Calu3 (cell line): ENCODE measurements around the gene SPOCK1. TPM values are rescaled to one million over a fixed set of nuclear protein-coding genes. Genes with fewer than 3 reads are reported as not detected.

ENCODE experiments used
- BruUV-seq: library from RNA; stranded (reverse); fragments of 400-500 nt; replicated peaks from 2 replicates; lab custom pipeline; 2021; lab: Mats Ljungman, UMichigan
- CTCF ChIA-PET: fragments of 300-600 bp; sonication (Branson Sonifier 250); formaldehyde crosslinking; loops from one replicate; lab custom pipeline; 2022; ENCODE audit warnings: antibody characterized with exemption; lab: Charles Lee
- DNase-seq: peaks from one replicate; pipeline ENCODE4 v3.0.0; 2022
- H3K27ac Mint-ChIP-seq: one replicate; pipeline ENCODE4 v1.8.0; 2022; ENCODE audit warnings: mixed read lengths; ENCODE audit not compliant: unreplicated experiment
- H3K27me3 Mint-ChIP-seq: one replicate; pipeline ENCODE4 v1.8.0; 2022; ENCODE audit warnings: mixed read lengths; ENCODE audit not compliant: unreplicated experiment
- H3K36me3 Mint-ChIP-seq: one replicate; pipeline ENCODE4 v1.8.0; 2022; ENCODE audit warnings: mild to moderate bottlenecking, moderate library complexity, mixed read lengths; ENCODE audit not compliant: insufficient read depth, unreplicated experiment
- H3K4me1 Mint-ChIP-seq: one replicate; pipeline ENCODE4 v1.8.0; 2022; ENCODE audit warnings: mild to moderate bottlenecking, low read depth, mixed read lengths; ENCODE audit not compliant: unreplicated experiment
- H3K4me3 Mint-ChIP-seq: one replicate; pipeline ENCODE4 v1.8.0; 2022; ENCODE audit warnings: mild to moderate bottlenecking, low read depth, moderate library complexity, mixed read lengths; ENCODE audit not compliant: unreplicated experiment
- H3K9me3 Mint-ChIP-seq: one replicate; pipeline ENCODE4 v1.8.0; 2022; ENCODE audit warnings: low read depth, mixed read lengths; ENCODE audit not compliant: unreplicated experiment
- CTCF ChIP-seq: fragments of 200-600 bp; IDR thresholded peaks from one replicate; pipeline ENCODE4 v1.8.0; 2022; ENCODE audit warnings: antibody characterized with exemption; ENCODE audit not compliant: unreplicated experiment
- intact Hi-C: fragments of 100-400 bp; cut with micrococcal nuclease; formaldehyde crosslinking; loops from one replicate; pipeline ENCODE4 v1.10.0; 2022; ENCODE audit not compliant: unreplicated experiment
- total RNA-seq: library from RNA; stranded (reverse); gene quantifications from 2 replicates; pipeline ENCODE4 v1.2.3, GENCODE V29; 2022

SPOCK1 gene
- total RNA-seq, 1 experiment from 2014 or later: 3.2 TPM

- no peaks in the 10 kb centered on the region for H3K36me3 Mint-ChIP-seq
- peaks cover 11% of the 10 kb centered on the region for H3K4me1 Mint-ChIP-seq
- intact Hi-C loops: loop anchor here (10.0 kb wide), 2 partner anchors 255 to 525 kb away; no protein-coding TSS in a partner anchor
- TF ChIP-seq CTCF: no peak
- no peak for DNase-seq
- H3K9me3 Mint-ChIP-seq: no peaks in the 10 kb centered on the region
- BruUV-seq: no TSS peak
- peaks cover 77% of the 10 kb centered on the region for H3K27me3 Mint-ChIP-seq
- CTCF ChIA-PET: interaction anchor here (1.5 kb wide), 1 partner anchor 16 kb away, joined by 3 read pairs; no protein-coding TSS in a partner anchor
- H3K27ac Mint-ChIP-seq: no peak overlapping the region
- H3K4me3 Mint-ChIP-seq: no peak overlapping the region
Observed at GRCh38 chr5:137329586-137330296, 169.4 kb downstream of the SPOCK1 start.

GRCh38 chr5:137328991-137329390 lies 170.1 kb downstream of the SPOCK1 start:
- Mint-ChIP-seq H3K36me3 (no peaks in the 10 kb centered on the region), H3K27me3 (peaks cover 77% of the 10 kb centered on the region), H3K27ac (no peak overlapping the region), H3K4me3 (no peak overlapping the region), H3K9me3 (no peaks in the 10 kb centered on the region), H3K4me1 (peaks cover 3% of the 10 kb centered on the region)
- BruUV-seq: no TSS peak
- no peak for DNase-seq
- no peak for TF ChIP-seq CTCF
- intact Hi-C loops: loop anchor here (10.0 kb wide), 2 partner anchors 254 to 524 kb away; no protein-coding TSS in a partner anchor
- CTCF ChIA-PET: interaction anchor here (1.5 kb wide), 1 partner anchor 15 kb away, joined by 3 read pairs; no protein-coding TSS in a partner anchor

- peaks cover 77% of the 10 kb centered on the region for H3K27me3 Mint-ChIP-seq
- H3K4me1 Mint-ChIP-seq: no peaks in the 10 kb centered on the region
- H3K36me3 Mint-ChIP-seq: no peaks in the 10 kb centered on the region
- CTCF ChIA-PET: interaction anchor here (1.0 kb wide), 1 partner anchor 12 kb away, joined by 3 read pairs; no protein-coding TSS in a partner anchor
- no peak overlapping the region for H3K4me3 Mint-ChIP-seq
- BruUV-seq: no TSS peak
- no peaks in the 10 kb centered on the region for H3K9me3 Mint-ChIP-seq
- H3K27ac Mint-ChIP-seq: no peak overlapping the region
- TF ChIP-seq CTCF: no peak
- no peak for DNase-seq
- intact Hi-C loops: loop anchor here (10.0 kb wide), 2 partner anchors 254 to 524 kb away; no protein-coding TSS in a partner anchor
Observed at GRCh38 chr5:137328463-137328862, 170.7 kb downstream of the SPOCK1 start.

- peaks cover 61% of the 10 kb centered on the region for H3K27me3 Mint-ChIP-seq
- no TSS peak for BruUV-seq
- CTCF ChIA-PET: no interaction called here
Observed at GRCh38 chr5:137325721-137326120, 173.4 kb downstream of the SPOCK1 start.

More at GRCh38 chr5:137325721-137326120, 173.4 kb downstream of the SPOCK1 start:
- no peaks in the 10 kb centered on the region for H3K4me1 Mint-ChIP-seq
- no peaks in the 10 kb centered on the region for H3K9me3 Mint-ChIP-seq
- H3K27ac Mint-ChIP-seq: no peak overlapping the region
- no peak overlapping the region for H3K4me3 Mint-ChIP-seq
- no peak for DNase-seq
- TF ChIP-seq CTCF: no peak
- no peaks in the 10 kb centered on the region for H3K36me3 Mint-ChIP-seq
- intact Hi-C loops: loop anchor here (10.0 kb wide), 2 partner anchors 251 to 521 kb away; no protein-coding TSS in a partner anchor
